ENCODE data around the gene TBX4. TPM values are rescaled to one million over a fixed set of nuclear protein-coding genes. Genes with fewer than 3 reads are reported as not detected.

The TBX4 gene
- total and polyA plus RNA-seq, 9 of the 15 experiments (the other 6 are each of a cell fraction or from before 2014, with no cell fraction given) = not detected

- DNase-seq (ENCODE audit: extremely low read depth in 1 of 4, low spot score in 3 of 4) (no peak), ATAC-seq (no peak), FAIRE-seq (peak; percentile 32)
- H3K79me2 ChIP-seq (ENCODE audit: control insufficient read depth, insufficient read depth, low read length) = no peaks in the 10 kb centered on the region
- ChIA-PET CTCF (ENCODE audit: low intra/inter-chr PET ratio) (no interaction called here), POLR2A (no interaction called here)
- H3K9ac ChIP-seq (ENCODE audit: insufficient read depth in 1 of 2, low read depth in 2 of 2, low read length in 2 of 2) = no peak overlapping the region
- H3K4me2 ChIP-seq (ENCODE audit: insufficient read depth, low read length) = no peak overlapping the region
- WGBS (ENCODE audit: insufficient coverage, low coverage, missing lambda C conversion rate) = 0% methylated on average over 3 of the region's 3 CpGs
- H3K9me3 ChIP-seq (replicated peaks; ENCODE audit: control insufficient read depth, insufficient read depth, low read depth, low read length) = no peaks in the 10 kb centered on the region
- no TSS peak for BruUV-seq (replicated peaks)
- peak; percentile 68 for TF ChIP-seq EWSR1 (IDR thresholded peaks at IDR 0.05; ENCODE audit: borderline replicate concordance, low read depth, partially characterized antibody)
- peak in 1 of 3 experiments; percentile 59; a peak in 2 of 6 replicates for TF ChIP-seq ZBTB11 (CRISPR knock-in tag; IDR thresholded peaks at IDR 0.05)
- no peak for TF ChIP-seq ZNF444 (CRISPR knock-in tag; IDR thresholded peaks at IDR 0.05)
- no peaks in the 10 kb centered on the region for H4K20me1 ChIP-seq (replicated peaks; ENCODE audit: control insufficient read depth, insufficient read depth, low read length)
- intact Hi-C loops (cut with micrococcal nuclease) (no loop called here), in situ Hi-C loops (cut with MboI) (no loop called here)
- no peaks in the 10 kb centered on the region for H3K4me1 ChIP-seq (replicated peaks in 1 of 2; ENCODE audit: control insufficient read depth in 2 of 2, insufficient read depth in 2 of 2, low read length in 2 of 2)
- H3K4me3 ChIP-seq = no peak overlapping the region
- no peaks in the 10 kb centered on the region for H3K36me3 ChIP-seq (ENCODE audit: control insufficient read depth, insufficient read depth, low read length)
- H3K27ac ChIP-seq (ENCODE audit: extremely low read depth, low read depth, low read length) = no peak overlapping the region
- H3K27me3 ChIP-seq (ENCODE audit: control insufficient read depth in 2 of 2, insufficient read depth in 2 of 2, low read length in 2 of 2) = no peaks in the 10 kb centered on the region; a peak in 2 of 5 replicates
- H2AFZ ChIP-seq (ENCODE audit: low read depth, low read length) = no peak overlapping the region
- H3K9me1 ChIP-seq (ENCODE audit: control insufficient read depth, insufficient read depth, low read length) = no peaks in the 10 kb centered on the region
Measured at GRCh38 chr17:61520897-61521296, 68.7 kb downstream of the TBX4 start.

Measured in K562 (cell line).